ENCODE data around the gene TCEA3. TPM values are rescaled to one million over a fixed set of nuclear protein-coding genes. Genes with fewer than 3 reads are reported as not detected.

The TCEA3 gene
- total RNA-seq, 1 experiment from 2014 or later, result 1.5 TPM

- intact Hi-C loops (cut with micrococcal nuclease), result no loop called here
- Mint-ChIP-seq H3K4me1 (ENCODE audit: insufficient read depth, unreplicated experiment) (no peaks in the 10 kb centered on the region), H3K4me3 (ENCODE audit: unreplicated experiment) (no peak overlapping the region), H3K9me3 (ENCODE audit: unreplicated experiment) (no peaks in the 10 kb centered on the region), H3K36me3 (ENCODE audit: insufficient read depth, unreplicated experiment) (no peaks in the 10 kb centered on the region), H3K27ac (ENCODE audit: low read depth, unreplicated experiment) (no peak overlapping the region), H3K27me3 (ENCODE audit: insufficient read depth, unreplicated experiment) (no peaks in the 10 kb centered on the region)
- POLR2A ChIA-PET, result no interaction called here
- DNase-seq (ENCODE audit: unreplicated experiment), result no peak
- TF ChIP-seq CTCF (IDR thresholded peaks at IDR 0.05; ENCODE audit: unreplicated experiment), result no peak
- CTCF ChIA-PET, result no interaction called here
- no TSS peak for BruUV-seq (replicated peaks)
These were observed 32.3 kb downstream of the TCEA3 start for GRCh38 chr1:23392125-23392855.

- TF ChIP-seq CTCF (IDR thresholded peaks at IDR 0.05; ENCODE audit: unreplicated experiment), result no peak
- BruUV-seq (replicated peaks), result no TSS peak
- intact Hi-C loops (cut with micrococcal nuclease), result no loop called here
- H3K4me1 Mint-ChIP-seq (ENCODE audit: insufficient read depth, unreplicated experiment), result peaks cover 2% of the 10 kb centered on the region
- H3K36me3 Mint-ChIP-seq (ENCODE audit: insufficient read depth, unreplicated experiment), result no peaks in the 10 kb centered on the region
- no peaks in the 10 kb centered on the region for H3K27me3 Mint-ChIP-seq (ENCODE audit: insufficient read depth, unreplicated experiment)
- ChIA-PET POLR2A (interaction anchor here (0.6 to 2.0 kb wide), 4 partner anchors 12 to 1355 kb away, joined by 3 to 11 read pairs (median 4); partner anchors contain the start of gene CLIC4), CTCF (interaction anchor here (0.6 to 1.3 kb wide), 5 partner anchors 14 to 360 kb away, joined by 3 to 5 read pairs (median 4); no protein-coding TSS in a partner anchor)
- no peak overlapping the region for H3K4me3 Mint-ChIP-seq (ENCODE audit: unreplicated experiment)
- DNase-seq (ENCODE audit: unreplicated experiment), result no peak
- H3K9me3 Mint-ChIP-seq (ENCODE audit: unreplicated experiment), result no peaks in the 10 kb centered on the region
- H3K27ac Mint-ChIP-seq (ENCODE audit: low read depth, unreplicated experiment), result no peak overlapping the region
These were observed 34.7 kb downstream of the TCEA3 start for GRCh38 chr1:23389837-23390321.

- TF ChIP-seq CTCF (IDR thresholded peaks at IDR 0.05; ENCODE audit: unreplicated experiment), result no peak
- Mint-ChIP-seq H3K4me3 (ENCODE audit: unreplicated experiment) (no peak overlapping the region), H3K27me3 (ENCODE audit: insufficient read depth, unreplicated experiment) (no peaks in the 10 kb centered on the region), H3K36me3 (ENCODE audit: insufficient read depth, unreplicated experiment) (no peaks in the 10 kb centered on the region), H3K9me3 (ENCODE audit: unreplicated experiment) (no peaks in the 10 kb centered on the region), H3K27ac (ENCODE audit: low read depth, unreplicated experiment) (no peak overlapping the region), H3K4me1 (ENCODE audit: insufficient read depth, unreplicated experiment) (peaks cover 19% of the 10 kb centered on the region)
- CTCF ChIA-PET, result interaction anchor here (0.6 to 0.7 kb wide), 3 partner anchors 16 to 252 kb away, joined by 3 to 5 read pairs (median 4); no protein-coding TSS in a partner anchor
- no TSS peak for BruUV-seq (replicated peaks)
- no peak for DNase-seq (ENCODE audit: unreplicated experiment)
- intact Hi-C loops (cut with micrococcal nuclease), result no loop called here
- POLR2A ChIA-PET, result interaction anchor here (0.6 to 5.3 kb wide), 2 partner anchors 11 to 15 kb away, joined by 6 to 65 read pairs; no protein-coding TSS in a partner anchor
These were observed 37.1 kb downstream of the TCEA3 start for GRCh38 chr1:23387494-23387893.

GRCh38 chr1:23385119-23385621, 39.4 kb downstream of the TCEA3 start:
- no peak for TF ChIP-seq CTCF (IDR thresholded peaks at IDR 0.05; ENCODE audit: unreplicated experiment)
- Mint-ChIP-seq H3K27ac (ENCODE audit: low read depth, unreplicated experiment) (no peak overlapping the region), H3K4me1 (ENCODE audit: insufficient read depth, unreplicated experiment) (peaks cover 19% of the 10 kb centered on the region), H3K36me3 (ENCODE audit: insufficient read depth, unreplicated experiment) (no peaks in the 10 kb centered on the region), H3K27me3 (ENCODE audit: insufficient read depth, unreplicated experiment) (no peaks in the 10 kb centered on the region), H3K9me3 (ENCODE audit: unreplicated experiment) (no peaks in the 10 kb centered on the region), H3K4me3 (ENCODE audit: unreplicated experiment) (no peak overlapping the region)
- no peak for DNase-seq (ENCODE audit: unreplicated experiment)
- POLR2A ChIA-PET, result interaction anchor here (0.8 to 5.3 kb wide), 6 partner anchors 9 to 92 kb away, joined by 3 to 65 read pairs (median 4); partner anchors contain the start of genes HNRNPR and ZNF436
- CTCF ChIA-PET, result interaction anchor here (0.5 to 0.6 kb wide), 2 partner anchors 291 to 462 kb away, joined by 3 read pairs; no protein-coding TSS in a partner anchor
- BruUV-seq (replicated peaks), result no TSS peak
- intact Hi-C loops (cut with micrococcal nuclease), result no loop called here
